Natural killer cell treated with Interleukin-12 subunit alpha and Interleukin-12 subunit beta and Interleukin-15 and Interleukin-18, amount 100 ng/mL, for 72 hours (primary cell): ENCODE results near the gene PLEKHG2. TPM values are rescaled to one million over a fixed set of nuclear protein-coding genes. Genes with fewer than 3 reads are reported as not detected.

ENCODE experiments used
- ATAC-seq, 2 donors: fragments of 150-1000 bp; cut with Tn5 transposase in 1 of 2; sonication (Bioruptor Pico), chemical (Tn5 transposase) in 1 of 2; 2 replicates each; pipeline ENCODE4 v1.10.0; 2021
- DNase-seq: peaks from one replicate; pipeline ENCODE4 v3.0.0; 2022; ENCODE audit warnings: low spot score
- H3K27ac Mint-ChIP-seq, 2 donors: 1 replicate in 1 of 2; 2 replicates in 1 of 2; pipeline ENCODE4 v1.8.0; 2022; ENCODE audit warnings: mixed read lengths in 2 of 2, mild to moderate bottlenecking in 1 of 2, moderate library complexity in 1 of 2
- H3K27me3 Mint-ChIP-seq, 2 donors: 1 replicate in 1 of 2; 2 replicates in 1 of 2; pipeline ENCODE4 v1.8.0; 2022; ENCODE audit warnings: mixed read lengths in 2 of 2
- H3K36me3 Mint-ChIP-seq: one replicate; pipeline ENCODE4 v1.8.0; 2022; ENCODE audit warnings: mixed read lengths
- H3K4me1 Mint-ChIP-seq, 2 donors: 1 replicate in 1 of 2; 2 replicates in 1 of 2; pipeline ENCODE4 v1.8.0; 2022; ENCODE audit warnings: low read depth in 2 of 2, mixed read lengths in 2 of 2, mild to moderate bottlenecking in 1 of 2
- H3K4me3 Mint-ChIP-seq: one replicate; pipeline ENCODE4 v1.8.0; 2022; ENCODE audit warnings: mixed read lengths
- H3K9me3 Mint-ChIP-seq: 2 replicates; pipeline ENCODE4 v1.8.0; 2022; ENCODE audit warnings: mixed read lengths
- total RNA-seq, 2 donors: library from RNA; stranded (reverse); gene quantifications; one replicate each; pipeline ENCODE4 v1.2.3, GENCODE V29; 2022

The PLEKHG2 gene
- total RNA-seq, 2 donors from 2014 or later: 30.8 to 68.1 TPM

DNA sequence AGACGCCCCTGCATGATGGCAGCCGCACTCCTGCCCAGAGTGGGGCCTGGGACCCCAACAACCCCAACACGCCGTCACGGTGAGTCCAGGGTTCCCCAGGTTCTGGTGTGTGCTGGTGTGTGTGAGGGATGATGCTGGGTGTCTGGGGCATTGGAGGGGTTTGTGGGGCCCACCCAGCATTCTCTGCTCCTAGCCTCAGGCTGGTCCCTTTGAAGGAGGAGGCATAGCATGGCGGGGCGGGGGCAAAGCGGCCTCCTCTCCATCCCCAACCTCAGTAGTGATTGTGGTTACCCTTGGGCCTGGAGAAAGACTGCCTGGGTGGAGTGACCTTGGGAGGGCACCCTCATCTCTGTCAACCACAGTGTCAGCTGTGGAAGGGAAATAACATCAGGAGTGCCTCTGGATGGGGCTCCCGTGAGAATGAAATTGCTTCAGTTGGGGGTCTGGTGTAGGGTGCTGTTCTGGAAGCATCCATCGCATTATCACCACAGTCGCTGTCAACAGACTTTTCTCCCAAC is 61.0 kb downstream of the PLEKHG2 start:
- DNase-seq (no peak), ATAC-seq (no peak)
- no peak overlapping the region for H3K27ac Mint-ChIP-seq
- peaks cover 14% of the 10 kb centered on the region for H3K36me3 Mint-ChIP-seq
- H3K27me3 Mint-ChIP-seq: no peaks in the 10 kb centered on the region
- no peaks in the 10 kb centered on the region for H3K9me3 Mint-ChIP-seq
- H3K4me1 Mint-ChIP-seq: peaks cover 11 to 12% of the 10 kb centered on the region in 2 donors
- H3K4me3 Mint-ChIP-seq: no peak overlapping the region

- H3K27ac Mint-ChIP-seq: peak overlapping the region in 1 of 2 donors; percentile 51
- no peak overlapping the region for H3K4me3 Mint-ChIP-seq
- peaks cover 11 to 12% of the 10 kb centered on the region in 2 donors for H3K4me1 Mint-ChIP-seq
- ATAC-seq: peak; percentile 48 to 49
- H3K36me3 Mint-ChIP-seq: peaks cover 13% of the 10 kb centered on the region
- DNase-seq: peak; percentile 72
- H3K27me3 Mint-ChIP-seq: no peaks in the 10 kb centered on the region
- no peaks in the 10 kb centered on the region for H3K9me3 Mint-ChIP-seq
These were observed 61.7 kb downstream of the PLEKHG2 start for GRCh38 chr19:39474139-39474620.

GRCh38 chr19:39475748-39476147 is 63.3 kb downstream of the PLEKHG2 start:
- Mint-ChIP-seq H3K27me3 (no peaks in the 10 kb centered on the region), H3K36me3 (peaks cover 7% of the 10 kb centered on the region), H3K27ac (no peak overlapping the region), H3K4me1 (peaks cover 18 to 19% of the 10 kb centered on the region in 2 donors), H3K9me3 (no peaks in the 10 kb centered on the region), H3K4me3 (no peak overlapping the region)
- no peak for DNase-seq
- no peak for ATAC-seq

Other genes starting within 250 kb of the PLEKHG2 start
- not detected for gene NCCRP1, start 215.7 kb upstream of the PLEKHG2 start, total RNA-seq
- not detected for gene SYCN, start 208.4 kb upstream of the PLEKHG2 start, total RNA-seq
- not detected for gene IFNL3, start 167.7 kb upstream of the PLEKHG2 start, total RNA-seq
- not detected for gene IFNL4, start 163.8 kb upstream of the PLEKHG2 start, total RNA-seq
- not detected for gene IFNL2, start 144.3 kb upstream of the PLEKHG2 start, total RNA-seq
- gene IFNL1, start 116.3 kb upstream of the PLEKHG2 start, total RNA-seq: under 1 TPM in 1 of 2 donors, not detected in 1; 0.36 TPM
- gene LRFN1, start 91.8 kb upstream of the PLEKHG2 start, total RNA-seq: 1 to 10 TPM; 2.3 to 4.9 TPM
- 100 to 1,000 TPM; 185 to 242 TPM for gene GMFG, start 76.6 kb upstream of the PLEKHG2 start, total RNA-seq
- 10 to 100 TPM; 81.4 to 95.5 TPM for gene SAMD4B, start 70.2 kb upstream of the PLEKHG2 start, total RNA-seq
- gene PAF1, start 21.6 kb upstream of the PLEKHG2 start, total RNA-seq: 10 to 100 TPM; 38.1 to 39.2 TPM
- 10 to 100 TPM; 22.2 to 35.2 TPM for gene MED29, start 21.3 kb upstream of the PLEKHG2 start, total RNA-seq
- 10 to 100 TPM; 11.2 to 27.8 TPM for gene ZFP36, start 5.8 kb upstream of the PLEKHG2 start, total RNA-seq
- gene RPS16, start 23.3 kb downstream of the PLEKHG2 start, total RNA-seq: 1,000 to 10,000 TPM; 1,544 to 1,854 TPM
- 100 to 1,000 TPM; 164 to 192 TPM for gene SUPT5H, start 32.9 kb downstream of the PLEKHG2 start, total RNA-seq
- gene TIMM50, start 68.2 kb downstream of the PLEKHG2 start, total RNA-seq: 100 to 1,000 TPM in 1 of 2 donors, 10 to 100 TPM in 1; 74.0 to 133 TPM
- under 1 TPM; 0.21 to 0.92 TPM for gene DLL3, start 86.3 kb downstream of the PLEKHG2 start, total RNA-seq
- gene SELENOV, start 102.5 kb downstream of the PLEKHG2 start, total RNA-seq: not detected
- gene EID2B, start 120.2 kb downstream of the PLEKHG2 start, total RNA-seq: 1 to 10 TPM; 1.9 to 5.4 TPM
- gene EID2, start 127.5 kb downstream of the PLEKHG2 start, total RNA-seq: 10 to 100 TPM; 10.4 to 11.4 TPM
- gene LGALS13, start 189.9 kb downstream of the PLEKHG2 start, total RNA-seq: not detected
- not detected for gene LGALS16, start 243.2 kb downstream of the PLEKHG2 start, total RNA-seq